Measurements from ENCODE around the gene THEM4. TPM values are rescaled to one million over a fixed set of nuclear protein-coding genes. Genes with fewer than 3 reads are reported as not detected.
"Not testable (repeated sequence)": the region's sequence is repeated elsewhere in the genome, so short reads cannot be mapped to it uniquely, and the experiment has no call there.

THEM4 gene
- total and polyA plus RNA-seq, 12 donors = 20.2 to 36.4 (median 26.8) TPM

DNA sequence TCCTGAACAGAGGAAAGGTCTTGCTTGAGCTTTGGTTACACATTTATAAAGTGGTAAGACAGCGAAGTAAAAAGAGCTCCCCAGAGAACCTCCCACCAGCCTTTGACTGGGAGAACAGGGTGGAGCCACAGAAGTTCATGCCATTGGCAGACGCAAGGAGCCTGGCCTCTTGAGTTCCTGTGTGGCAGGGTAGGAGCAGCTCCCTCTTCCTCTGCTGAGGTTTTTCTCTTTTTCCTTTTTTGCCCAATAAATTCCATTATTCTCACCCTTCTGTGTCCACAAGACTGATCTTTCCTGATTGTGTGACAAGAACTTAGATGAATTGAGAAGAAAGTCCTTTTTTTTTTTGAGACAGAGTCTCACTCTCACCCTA lies 4.3 kb downstream of the THEM4 start:
- Histone ChIP-seq H3K27ac (peak overlapping the region in 1 of 5 donors; percentile 53), H3K4me1 (replicated peaks in 1 of 2) (peaks cover 0 to 25% of the 10 kb centered on the region in 2 donors), H3K4me3 (no peak overlapping the region), H3K27me3 (no peaks in the 10 kb centered on the region), H3K36me3 (replicated peaks in 1 of 2) (no peaks in the 10 kb centered on the region), H3K9me3 (replicated peaks in 1 of 3) (no peaks in the 10 kb centered on the region)
- TF ChIP-seq POLR2A (IDR thresholded peaks at IDR 0.05) = no peak
- TF ChIP-seq, protein P1, sequence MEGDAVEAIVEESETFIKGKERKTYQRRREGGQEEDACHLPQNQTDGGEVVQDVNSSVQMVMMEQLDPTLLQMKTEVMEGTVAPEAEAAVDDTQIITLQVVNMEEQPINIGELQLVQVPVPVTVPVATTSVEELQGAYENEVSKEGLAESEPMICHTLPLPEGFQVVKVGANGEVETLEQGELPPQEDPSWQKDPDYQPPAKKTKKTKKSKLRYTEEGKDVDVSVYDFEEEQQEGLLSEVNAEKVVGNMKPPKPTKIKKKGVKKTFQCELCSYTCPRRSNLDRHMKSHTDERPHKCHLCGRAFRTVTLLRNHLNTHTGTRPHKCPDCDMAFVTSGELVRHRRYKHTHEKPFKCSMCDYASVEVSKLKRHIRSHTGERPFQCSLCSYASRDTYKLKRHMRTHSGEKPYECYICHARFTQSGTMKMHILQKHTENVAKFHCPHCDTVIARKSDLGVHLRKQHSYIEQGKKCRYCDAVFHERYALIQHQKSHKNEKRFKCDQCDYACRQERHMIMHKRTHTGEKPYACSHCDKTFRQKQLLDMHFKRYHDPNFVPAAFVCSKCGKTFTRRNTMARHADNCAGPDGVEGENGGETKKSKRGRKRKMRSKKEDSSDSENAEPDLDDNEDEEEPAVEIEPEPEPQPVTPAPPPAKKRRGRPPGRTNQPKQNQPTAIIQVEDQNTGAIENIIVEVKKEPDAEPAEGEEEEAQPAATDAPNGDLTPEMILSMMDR (IDR thresholded peaks at IDR 0.05) = no peak
- peak in 1 of 7 donors; percentile 22 for DNase-seq
- intact Hi-C loops (cut with DNase I) = no loop called here
- WGBS, 4 donors = 61 to 74% (median 70%) methylated on average over 2 of the region's 2 CpGs

GRCh38 chr1:151902858-151903257 lies 6.5 kb downstream of the THEM4 start:
- DNase-seq = no peak
- peaks cover 0 to 20% of the 10 kb centered on the region in 2 donors for H3K4me1 ChIP-seq (replicated peaks in 1 of 2)
- H3K36me3 ChIP-seq (replicated peaks in 1 of 2) = no peaks in the 10 kb centered on the region
- H3K4me3 ChIP-seq = no peak overlapping the region
- no peak for TF ChIP-seq POLR2A (IDR thresholded peaks at IDR 0.05)
- TF ChIP-seq, protein P1 (IDR thresholded peaks at IDR 0.05) = no peak
- intact Hi-C loops (cut with DNase I) = no loop called here
- no peak overlapping the region for H3K27ac ChIP-seq
- no peaks in the 10 kb centered on the region for H3K9me3 ChIP-seq (replicated peaks in 1 of 3)
- no peaks in the 10 kb centered on the region for H3K27me3 ChIP-seq
- 64 to 86% (median 71%) methylated on average over 2 of the region's 2 CpGs for WGBS, 4 donors

DNA sequence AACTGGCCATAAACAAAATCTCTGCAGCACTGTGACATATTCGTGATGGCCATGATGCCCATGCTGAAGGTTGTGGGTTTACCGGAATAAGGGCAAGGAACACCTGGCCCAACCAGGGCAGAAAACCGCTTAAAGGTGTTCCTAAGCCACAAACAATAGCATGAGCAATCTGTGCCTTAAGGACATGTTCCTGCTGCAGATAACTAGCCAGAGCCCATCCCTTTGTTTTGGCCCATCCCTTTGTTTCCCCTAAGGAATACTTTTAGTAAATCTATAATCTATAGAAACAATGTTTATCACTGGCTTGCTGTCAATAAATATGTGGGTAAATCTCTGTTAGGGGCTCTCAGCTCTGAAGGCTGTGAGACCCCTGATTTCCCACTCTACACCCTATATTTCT lies 8.5 kb downstream of the THEM4 start:
- DNase-seq; intact Hi-C loops (cut with DNase I); H3K27ac ChIP-seq; H3K9me3 ChIP-seq (replicated peaks in 1 of 3); H3K4me3 ChIP-seq; H3K27me3 ChIP-seq; H3K36me3 ChIP-seq (replicated peaks in 1 of 2): not testable (repeated sequence)
- H3K4me1 ChIP-seq (replicated peaks in 1 of 2) = peaks cover 0 to 14% of the 10 kb centered on the region in 2 donors
- WGBS, 4 donors = 87 to 98% (median 96%) methylated on average over 3 of the region's 3 CpGs

DNA sequence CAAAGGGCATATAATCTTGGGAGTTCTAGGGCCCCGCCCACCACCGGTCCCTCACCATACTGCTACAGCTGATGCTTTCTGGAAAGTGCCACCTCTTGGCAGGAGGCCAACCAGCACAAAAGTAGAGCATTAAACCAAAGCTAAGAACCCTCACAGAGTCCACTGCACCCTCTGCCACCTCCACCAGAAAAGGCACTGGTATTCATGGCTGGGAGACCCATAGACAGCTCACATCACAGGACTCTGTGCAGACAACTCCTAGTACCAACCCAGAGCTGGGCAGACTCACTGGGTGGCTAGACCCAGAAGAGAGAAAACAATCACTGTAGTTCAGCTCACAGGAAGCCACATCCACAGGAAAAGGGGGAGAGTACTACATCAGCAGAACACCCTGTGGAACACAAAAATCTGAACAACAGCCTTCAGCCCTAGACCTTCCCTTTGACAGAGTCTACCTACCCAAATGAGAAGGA lies 10.8 kb downstream of the THEM4 start:
- intact Hi-C loops (cut with DNase I) = no loop called here
- Histone ChIP-seq H3K27me3 (no peaks in the 10 kb centered on the region), H3K9me3 (replicated peaks in 1 of 3) (no peaks in the 10 kb centered on the region), H3K27ac (no peak overlapping the region), H3K36me3 (replicated peaks in 1 of 2) (peaks cover 0 to 14% of the 10 kb centered on the region in 2 donors), H3K4me1 (replicated peaks in 1 of 2) (no peaks in the 10 kb centered on the region), H3K4me3 (no peak overlapping the region)
- peak in 4 of 7 donors; percentile 20 to 55 (median 29) for DNase-seq
- TF ChIP-seq, protein P1 (IDR thresholded peaks at IDR 0.05) = no peak
- no peak for TF ChIP-seq POLR2A (IDR thresholded peaks at IDR 0.05)
- WGBS, 4 donors = 60 to 80% (median 73%) methylated on average over 1 to 2 of the region's 2 CpGs

- peaks cover 0 to 17% of the 10 kb centered on the region in 2 donors for H3K36me3 ChIP-seq (replicated peaks in 1 of 2)
- H3K4me3 ChIP-seq = no peak overlapping the region
- WGBS, 4 donors = 74 to 89% (median 80%) methylated on average over 9 to 10 of the region's 10 CpGs
- DNase-seq = no peak
- no peaks in the 10 kb centered on the region for H3K27me3 ChIP-seq
- H3K27ac ChIP-seq = no peak overlapping the region
- no peak for TF ChIP-seq POLR2A (IDR thresholded peaks at IDR 0.05)
- TF ChIP-seq, protein P1 (IDR thresholded peaks at IDR 0.05) = no peak
- H3K4me1 ChIP-seq (replicated peaks in 1 of 2) = no peaks in the 10 kb centered on the region
- H3K9me3 ChIP-seq (replicated peaks in 1 of 3) = no peaks in the 10 kb centered on the region
- intact Hi-C loops (cut with DNase I) = no loop called here
Measured at GRCh38 chr1:151897991-151898431, 11.3 kb downstream of the THEM4 start.
